H54 (cell line): ENCODE results near the gene BLOC1S1.
A peak's percentile ranks its signal among the peaks of the same experiment; 100 is the strongest.

Experiments used
- DNase-seq: peaks from one replicate; pipeline ENCODE4 v3.0.0; 2011; ENCODE audit warnings: low spot score, mixed read lengths; ENCODE audit not compliant: insufficient read length
- FAIRE-seq: peaks from 3 replicates; lab custom pipeline; 2011; peaks lifted over from hg19 to GRCh38; lab: Jason Lieb, UNC
- POLR2A ChIP-seq: IDR thresholded peaks from 2 replicates; pipeline ENCODE4 v1.6.1; 2011; ENCODE audit warnings: low read depth, mild to moderate bottlenecking, low read length

BLOC1S1 gene

DNA sequence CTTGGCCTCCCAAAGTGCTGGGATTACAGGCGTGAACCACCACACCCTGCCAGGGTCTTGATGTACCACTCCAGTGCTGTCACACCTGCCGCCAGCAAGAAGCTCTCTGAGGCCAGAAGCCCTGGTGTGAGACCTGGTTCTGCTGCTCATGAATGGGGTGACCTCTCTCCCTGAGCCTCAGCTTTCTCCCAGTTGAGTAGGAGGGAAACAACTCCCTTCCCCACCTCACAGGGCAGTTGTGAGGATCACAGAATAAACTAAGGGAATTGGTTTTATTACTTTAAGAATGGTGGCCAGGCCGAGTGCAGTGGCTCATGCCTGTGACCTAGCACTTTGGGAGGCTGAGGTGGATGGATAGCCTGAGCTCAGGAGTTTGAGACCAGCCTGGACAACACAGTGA lies 18.7 kb downstream of the BLOC1S1 start:
- no peak for TF ChIP-seq POLR2A
- FAIRE-seq, result no peak
- DNase-seq, result no peak

DNA sequence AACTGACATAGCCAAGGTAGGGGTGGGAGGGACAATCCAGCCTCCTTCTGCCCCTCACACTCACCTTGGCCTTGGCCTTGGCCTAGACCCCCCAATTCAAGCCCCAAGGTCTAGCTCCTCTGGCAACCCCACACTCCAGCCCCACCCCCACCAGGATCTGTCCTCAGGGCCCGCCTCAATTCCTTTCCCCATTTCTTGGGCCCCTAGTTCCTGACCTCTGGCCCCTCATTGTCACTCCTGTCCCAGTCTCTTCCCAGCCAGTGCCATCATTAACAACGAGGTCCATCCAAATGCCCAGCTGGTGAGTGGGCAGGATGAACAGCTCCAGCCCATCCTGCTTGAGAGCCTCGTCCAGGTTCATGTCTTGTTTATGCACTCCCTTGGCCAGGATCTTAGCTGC lies 20.2 kb downstream of the BLOC1S1 start:
- DNase-seq, result no peak
- FAIRE-seq, result no peak

DNA sequence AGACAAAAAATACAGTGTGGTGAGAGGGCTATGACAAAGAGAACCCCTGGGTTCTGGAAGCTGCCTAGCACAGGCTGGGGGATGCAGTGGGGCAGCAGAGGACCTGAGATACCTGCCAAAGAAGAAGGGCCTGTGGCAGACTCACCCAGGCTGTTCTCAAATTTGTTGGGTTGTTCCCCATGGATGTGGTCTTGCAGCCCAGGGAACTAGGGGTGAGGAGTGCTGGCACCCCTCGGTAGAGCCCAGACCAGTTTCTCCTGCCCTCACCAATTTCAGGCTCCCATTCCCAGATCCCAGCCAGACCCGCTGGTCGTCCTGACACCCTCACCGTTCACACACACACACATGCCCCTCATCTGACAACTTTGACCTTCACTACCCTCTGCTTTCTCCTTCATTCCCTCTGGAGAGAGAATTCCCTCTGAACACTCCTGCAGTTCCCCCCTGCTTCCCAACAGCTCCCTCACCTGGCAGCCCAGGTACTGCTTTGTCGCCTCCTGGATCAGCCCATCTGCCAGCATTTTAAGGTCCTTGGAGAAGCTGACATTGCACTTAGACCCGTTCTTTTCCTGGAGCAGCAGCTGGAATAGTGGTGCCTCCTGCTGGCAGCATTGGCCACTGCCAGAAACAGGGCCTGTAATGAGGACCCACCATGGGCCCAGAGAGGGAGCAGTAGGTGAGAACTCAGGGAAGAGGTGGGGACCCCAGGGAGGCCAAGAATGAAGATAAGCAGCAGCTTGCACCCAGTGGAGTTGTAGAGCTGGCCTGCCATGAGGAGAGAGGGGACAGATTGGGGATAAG lies 21.1 kb downstream of the BLOC1S1 start:
- DNase-seq (no peak), FAIRE-seq (no peak)

More for the DNA sequence above, 20.2 kb downstream of the BLOC1S1 start:
- TF ChIP-seq POLR2A, result no peak

DNA sequence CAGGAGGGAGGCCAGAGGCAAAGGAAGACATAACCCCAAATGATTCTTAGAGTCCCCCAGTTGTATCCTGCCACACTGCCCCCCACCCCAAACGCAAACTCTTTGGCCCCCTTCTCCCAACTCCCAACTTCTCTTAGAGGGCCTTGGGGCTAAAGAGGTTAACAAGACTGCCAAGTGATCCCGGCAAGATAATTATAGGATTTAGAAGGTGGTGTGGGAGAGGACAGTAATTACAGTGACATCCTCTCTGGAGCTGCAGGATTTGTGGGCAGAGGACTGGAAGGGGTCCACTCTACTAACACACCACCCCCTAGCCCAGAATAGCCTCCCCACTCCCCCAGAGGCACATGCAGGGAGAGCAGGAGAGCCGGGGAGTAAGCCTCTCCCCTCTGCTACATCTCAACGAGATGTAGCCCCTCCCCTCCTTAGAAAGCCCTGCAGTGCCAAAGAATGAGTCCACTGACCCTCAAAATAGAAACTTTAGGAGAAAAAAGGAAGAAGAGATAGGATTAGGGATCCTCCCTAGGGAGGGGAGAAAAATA lies 21.8 kb downstream of the BLOC1S1 start:
- no peak for TF ChIP-seq POLR2A
- no peak for DNase-seq
- no peak for FAIRE-seq

More for the DNA sequence above, 21.1 kb downstream of the BLOC1S1 start:
- TF ChIP-seq POLR2A, result no peak

DNA sequence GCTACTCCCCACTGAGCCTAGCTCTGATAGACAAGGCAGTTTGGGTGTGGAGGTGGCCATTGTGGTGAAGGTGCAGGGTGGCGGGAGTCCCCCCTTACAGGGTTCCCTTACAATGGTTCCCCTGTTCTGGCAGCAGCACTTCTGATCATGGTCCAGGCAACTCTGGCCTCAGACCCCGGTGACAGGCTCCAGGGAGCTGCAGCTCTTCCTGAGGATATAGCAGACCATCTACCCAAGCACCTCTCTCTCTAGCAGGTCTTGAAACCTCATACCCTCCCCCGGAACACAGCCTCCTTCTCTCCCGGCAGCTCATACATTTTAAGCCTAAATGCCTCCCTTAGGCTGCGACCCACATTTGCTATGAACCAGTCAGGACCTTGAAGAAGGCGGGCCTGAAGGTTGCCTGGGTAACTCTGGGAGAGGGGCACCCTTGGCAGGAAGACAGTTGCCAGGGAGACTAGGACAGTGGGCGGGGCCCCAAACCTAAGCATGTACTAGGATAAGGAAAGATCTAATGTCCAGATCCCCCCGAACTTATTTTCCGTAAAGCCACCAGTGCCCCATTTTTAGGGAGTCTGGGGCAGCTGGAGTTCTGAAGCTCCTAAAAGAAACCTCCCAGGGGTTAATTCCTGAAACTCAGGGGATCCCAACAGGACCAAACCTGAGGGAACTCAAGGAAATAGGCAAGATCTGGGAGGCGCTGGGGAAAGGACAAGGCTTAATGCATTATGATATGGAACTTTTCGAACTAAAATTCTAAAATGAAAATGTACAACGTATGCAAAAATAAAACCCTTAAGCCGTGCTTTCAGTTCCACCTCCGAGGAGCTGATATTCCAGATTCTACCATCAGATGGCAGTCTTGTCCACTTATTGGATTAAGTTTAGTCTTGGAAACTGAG lies 22.5 kb downstream of the BLOC1S1 start:
- TF ChIP-seq POLR2A, result no peak
- peak; percentile 52 for FAIRE-seq
- DNase-seq, result no peak

DNA sequence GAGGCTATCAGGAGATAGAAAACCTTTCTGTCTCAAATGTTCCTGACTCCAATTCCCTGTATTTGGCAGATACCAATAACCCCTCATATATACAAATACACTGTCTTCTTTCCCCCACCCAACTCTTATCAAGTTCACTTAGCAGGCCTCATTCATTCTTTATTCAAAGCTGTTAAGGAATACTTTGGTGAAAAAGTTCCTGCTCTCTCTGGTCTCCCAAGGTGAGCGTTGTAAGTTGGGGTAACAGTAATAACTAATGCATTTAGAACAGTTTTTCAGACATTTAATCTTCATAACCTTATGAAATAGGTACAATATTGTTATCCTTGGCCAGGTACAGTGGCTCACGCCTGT lies 23.2 kb downstream of the BLOC1S1 start:
- no peak for TF ChIP-seq POLR2A
- DNase-seq (no peak), FAIRE-seq (no peak)

DNA sequence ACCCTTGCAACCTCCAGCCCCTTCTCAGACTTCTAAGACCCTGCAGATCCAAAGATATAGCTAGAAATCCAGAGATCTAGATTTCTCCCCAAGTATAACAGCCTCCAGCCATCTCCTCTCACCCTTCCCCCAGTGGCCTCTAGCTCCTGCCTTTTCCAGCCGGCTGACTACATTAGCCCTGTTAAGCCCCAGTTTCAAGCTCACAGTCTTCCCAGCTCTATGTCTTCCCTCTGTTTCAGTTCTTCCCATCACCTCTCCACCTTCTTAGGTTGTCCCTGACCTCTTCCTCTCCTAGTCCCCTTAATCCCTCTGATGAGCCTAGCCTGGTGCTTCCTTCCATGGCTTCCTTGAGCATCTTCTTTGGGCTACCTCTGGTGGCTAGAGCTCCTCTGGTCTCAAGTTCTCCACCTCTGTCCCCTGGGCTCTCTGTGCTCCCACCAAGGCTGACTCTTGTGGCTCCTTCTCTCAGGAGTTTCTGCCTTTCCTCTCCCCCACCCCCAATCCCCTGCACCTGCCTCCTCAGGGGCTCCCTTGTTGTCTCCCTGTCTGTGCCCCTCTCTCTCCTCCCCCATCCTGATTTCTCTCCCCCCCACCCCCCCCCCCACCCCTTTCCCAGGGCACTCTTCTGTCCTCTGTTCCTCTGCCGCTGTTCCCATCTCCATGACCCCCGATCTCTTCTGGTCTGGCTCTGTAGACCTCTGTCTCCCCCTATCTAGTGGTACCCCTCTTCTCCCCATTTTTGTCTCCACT lies 26.3 kb downstream of the BLOC1S1 start:
- DNase-seq, result no peak
- TF ChIP-seq POLR2A, result no peak
- no peak for FAIRE-seq

DNA sequence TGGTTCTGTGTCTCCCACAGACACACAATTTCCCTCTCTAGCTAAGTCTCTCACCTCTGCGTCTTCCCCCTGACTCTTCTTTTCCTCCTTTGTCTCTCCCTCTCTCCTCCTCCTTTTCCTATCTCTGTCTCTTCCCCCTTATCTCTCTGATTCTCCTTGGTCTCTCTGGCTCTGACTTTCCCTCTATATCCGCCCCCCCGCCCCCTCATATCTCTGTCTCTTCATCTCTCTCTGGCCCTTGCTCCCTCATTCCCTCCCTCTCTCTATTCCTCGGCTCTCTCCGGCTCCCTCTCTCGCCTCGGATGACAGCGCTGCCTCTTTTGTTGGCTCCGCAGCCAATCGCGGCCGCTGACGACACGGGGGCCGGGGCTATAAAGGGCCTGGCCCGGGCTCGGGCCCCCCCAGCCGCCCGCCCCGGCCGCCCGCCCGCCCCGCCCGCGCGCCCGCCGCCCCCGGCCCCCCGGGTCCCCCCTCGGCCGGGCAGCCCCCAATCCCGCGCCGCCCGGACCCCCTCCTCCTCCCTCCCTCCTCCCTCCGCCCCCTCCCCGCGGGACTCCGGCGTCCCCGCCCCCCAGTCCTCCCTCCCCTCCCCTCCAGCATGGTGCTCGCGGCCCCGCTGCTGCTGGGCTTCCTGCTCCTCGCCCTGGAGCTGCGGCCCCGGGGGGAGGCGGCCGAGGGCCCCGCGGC lies 27.0 kb downstream of the BLOC1S1 start, which contains the start of gene GDF11:
TSS of gene GDF11 (plus strand) at position 404 of the 687 bp plus-strand sequence. CDS start at position 599, 195 bp downstream.
- FAIRE-seq (no peak), DNase-seq (peak; percentile 92)
- peak; percentile 50; the same call in 1 of the 2 replicates for TF ChIP-seq POLR2A

DNA sequence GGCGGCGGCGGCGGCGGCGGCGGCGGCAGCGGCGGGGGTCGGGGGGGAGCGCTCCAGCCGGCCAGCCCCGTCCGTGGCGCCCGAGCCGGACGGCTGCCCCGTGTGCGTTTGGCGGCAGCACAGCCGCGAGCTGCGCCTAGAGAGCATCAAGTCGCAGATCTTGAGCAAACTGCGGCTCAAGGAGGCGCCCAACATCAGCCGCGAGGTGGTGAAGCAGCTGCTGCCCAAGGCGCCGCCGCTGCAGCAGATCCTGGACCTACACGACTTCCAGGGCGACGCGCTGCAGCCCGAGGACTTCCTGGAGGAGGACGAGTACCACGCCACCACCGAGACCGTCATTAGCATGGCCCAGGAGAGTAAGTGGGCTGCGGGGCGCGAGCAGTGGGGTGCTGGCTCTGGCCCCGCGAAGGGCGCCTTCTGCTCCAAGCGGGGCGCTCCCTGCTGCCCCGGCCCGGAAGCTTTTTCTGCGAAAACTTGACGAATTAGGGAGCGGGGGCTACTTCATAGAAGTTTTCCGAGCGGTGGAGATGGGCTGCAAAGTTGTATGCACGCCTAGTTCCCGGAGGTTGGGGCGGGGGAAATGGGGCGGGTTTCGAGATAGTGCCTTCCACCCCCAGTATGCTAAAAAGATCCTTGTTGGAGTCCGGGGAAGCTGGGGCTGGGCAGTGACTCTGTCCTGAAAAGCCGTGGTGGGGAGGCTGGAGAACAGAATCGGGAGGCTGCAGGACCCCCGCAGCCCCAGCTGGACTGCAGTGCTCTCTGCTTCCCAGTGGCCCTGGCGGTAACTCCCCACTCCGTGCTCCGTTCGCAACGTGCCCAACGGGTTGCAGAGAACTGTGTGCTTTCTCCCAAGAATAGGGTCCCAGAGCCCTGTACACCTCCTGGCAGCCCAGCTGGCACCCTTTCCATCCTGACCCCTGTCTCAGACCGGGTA lies 27.8 kb downstream of the BLOC1S1 start:
- TF ChIP-seq POLR2A, result peak; percentile 24; the same call in 1 of the 2 replicates
- no peak for FAIRE-seq
- DNase-seq, result peak; percentile 53

DNA sequence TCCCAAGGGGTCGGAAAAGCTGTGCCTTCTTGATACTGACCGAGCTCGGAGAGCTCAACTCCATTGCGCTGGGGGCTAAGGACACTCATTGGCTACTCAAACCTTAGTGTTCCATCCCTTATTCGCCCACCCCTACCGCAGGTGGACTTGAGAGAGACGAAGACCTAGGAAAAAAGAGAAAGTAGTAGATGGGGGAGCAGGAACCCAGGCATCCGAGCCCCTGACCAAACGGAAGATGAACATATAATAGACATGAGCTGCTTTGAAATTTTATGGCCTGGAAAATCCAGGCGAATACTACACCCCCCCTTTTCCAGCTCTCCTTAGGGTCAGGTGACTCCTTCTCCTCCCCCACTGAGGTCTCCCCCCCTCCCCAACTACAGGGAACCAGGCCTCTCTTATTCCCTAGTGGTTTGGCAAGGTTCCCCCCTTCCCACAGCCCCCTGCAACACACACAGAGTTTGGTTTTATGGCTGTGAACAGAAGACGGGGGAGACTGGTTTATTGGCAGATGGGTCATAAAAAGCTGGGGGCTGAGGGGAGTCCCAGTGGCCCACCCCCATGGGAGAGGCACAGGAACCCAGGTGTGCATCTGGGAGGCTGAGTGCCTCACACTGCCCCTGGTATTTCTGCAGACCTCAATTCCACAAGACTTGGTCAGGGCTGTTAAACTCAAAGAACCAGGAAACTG lies 28.6 kb downstream of the BLOC1S1 start:
- DNase-seq, result no peak
- no peak for TF ChIP-seq POLR2A
- FAIRE-seq, result no peak
